WTC11 (cell line): ENCODE results near the gene ZNF576. TPM values are rescaled to one million over a fixed set of nuclear protein-coding genes. Genes with fewer than 3 reads are reported as not detected.

ENCODE experiments used
- ATAC-seq: fragments of 200-7000 bp; cut with Tn5 transposase; 2 replicates; pipeline ENCODE4 v1.10.0; 2021; ENCODE audit warnings: mild to moderate bottlenecking, moderate library complexity
- CTCF ChIA-PET: fragments of 300-600 bp; sonication (Branson Sonifier 250); formaldehyde crosslinking; loops from one replicate; lab custom pipeline; 2021; ENCODE audit warnings: antibody characterized with exemption; lab: Charles Lee
- POLR2A ChIA-PET: fragments of 350-600 bp; sonication (Branson Sonifier 250); formaldehyde crosslinking; loops from one replicate; lab custom pipeline; 2021; ENCODE audit warnings: antibody characterized with exemption; lab: Charles Lee
- DNase-seq: peaks from one replicate; pipeline ENCODE4 v3.0.0; 2021; ENCODE audit warnings: low spot score
- H3K27ac Mint-ChIP-seq: 2 replicates; pipeline ENCODE4 v1.8.0; 2021; ENCODE audit warnings: mixed read lengths
- H3K27me3 Mint-ChIP-seq: 2 replicates; pipeline ENCODE4 v1.8.0; 2021; ENCODE audit warnings: low read depth, mild to moderate bottlenecking, moderate library complexity, mixed read lengths
- H3K36me3 Mint-ChIP-seq: 2 replicates; pipeline ENCODE4 v1.8.0; 2021; ENCODE audit warnings: mixed read lengths
- H3K4me1 Mint-ChIP-seq: 2 replicates; pipeline ENCODE4 v1.8.0; 2022; ENCODE audit warnings: mixed read lengths
- H3K4me3 Mint-ChIP-seq: 2 replicates; pipeline ENCODE4 v1.8.0; 2021; ENCODE audit warnings: mild to moderate bottlenecking, moderate library complexity, mixed read lengths
- H3K9me3 Mint-ChIP-seq: 2 replicates; pipeline ENCODE4 v1.8.0; 2021; ENCODE audit warnings: mixed read lengths
- AR ChIP-seq: fragments of 250-450 bp; sonication (Bioruptor Pico); IDR thresholded peaks from 2 replicates; pipeline ENCODE4 v1.9.0; 2021; ENCODE audit warnings: mild to moderate bottlenecking
- ARID4B ChIP-seq: sonication (generic); formaldehyde crosslinking; IDR thresholded peaks from 2 replicates; pipeline ENCODE4 v1.8.0; 2023; ENCODE audit warnings: missing genetic modification reagents, mild to moderate bottlenecking, borderline replicate concordance
- ATF3 ChIP-seq: sonication (generic); formaldehyde crosslinking; conservative IDR thresholded peaks from 2 replicates; pipeline ENCODE4 v1.8.1; 2022; ENCODE audit warnings: mild to moderate bottlenecking, missing genetic modification reagents
- CREM ChIP-seq: sonication (generic); formaldehyde crosslinking; IDR thresholded peaks from 2 replicates; pipeline ENCODE4 v1.8.1; 2022; ENCODE audit warnings: mild to moderate bottlenecking, missing genetic modification reagents, moderate library complexity
- E2F1 ChIP-seq: sonication (generic); formaldehyde crosslinking; IDR thresholded peaks from 2 replicates; pipeline ENCODE4 v1.8.0; 2022; ENCODE audit warnings: mild to moderate bottlenecking, missing genetic modification reagents
- E2F4 ChIP-seq: sonication (generic); formaldehyde crosslinking; IDR thresholded peaks from 2 replicates; pipeline ENCODE4 v1.8.1; 2022; ENCODE audit warnings: low read depth, mild to moderate bottlenecking, moderate library complexity, missing genetic modification reagents, borderline replicate concordance
- E2F5 ChIP-seq: sonication (generic); formaldehyde crosslinking; IDR thresholded peaks from 2 replicates; pipeline ENCODE4 v1.8.1; 2022; ENCODE audit warnings: mild to moderate bottlenecking, moderate library complexity, missing genetic modification reagents
- ETV6 ChIP-seq: sonication (generic); formaldehyde crosslinking; IDR thresholded peaks from 2 replicates; pipeline ENCODE4 v1.8.1; 2022; ENCODE audit warnings: mild to moderate bottlenecking, missing genetic modification reagents
- FOXP4 ChIP-seq: sonication (generic); formaldehyde crosslinking; IDR thresholded peaks from 2 replicates; pipeline ENCODE4 v1.8.0; 2022; ENCODE audit warnings: mild to moderate bottlenecking, missing genetic modification reagents
- KAT7 ChIP-seq: sonication (generic); formaldehyde crosslinking; IDR thresholded peaks from 2 replicates; pipeline ENCODE4 v1.8.1; 2023; ENCODE audit warnings: missing genetic modification reagents, mild to moderate bottlenecking, borderline replicate concordance
- MAX ChIP-seq: sonication (generic); formaldehyde crosslinking; IDR thresholded peaks from 2 replicates; pipeline ENCODE4 v1.8.0; 2022; ENCODE audit warnings: mild to moderate bottlenecking, missing genetic modification reagents
- MLX ChIP-seq: sonication (generic); formaldehyde crosslinking; IDR thresholded peaks from 2 replicates; pipeline ENCODE4 v1.8.1; 2023; ENCODE audit warnings: mild to moderate bottlenecking, missing genetic modification reagents, moderate library complexity
- NFE2L1 ChIP-seq: sonication (generic); formaldehyde crosslinking; IDR thresholded peaks from 2 replicates; pipeline ENCODE4 v1.8.1; 2023; ENCODE audit warnings: missing genetic modification reagents
- SMAD3 ChIP-seq: sonication (generic); formaldehyde crosslinking; IDR thresholded peaks from 2 replicates; pipeline ENCODE4 v1.8.0; 2022; ENCODE audit warnings: missing genetic modification reagents, mild to moderate bottlenecking, borderline replicate concordance
- TCF7 ChIP-seq: sonication (generic); formaldehyde crosslinking; IDR thresholded peaks from 2 replicates; pipeline ENCODE4 v1.8.0; 2022; ENCODE audit warnings: mild to moderate bottlenecking, low read depth, missing genetic modification reagents, moderate library complexity
- ZMAT4 ChIP-seq: fragments of 250-450 bp; sonication (Bioruptor Pico); IDR thresholded peaks from 2 replicates; pipeline ENCODE4 v1.9.0; 2021; ENCODE audit warnings: mild to moderate bottlenecking
- ZNF263 ChIP-seq: sonication (generic); formaldehyde crosslinking; IDR thresholded peaks from 2 replicates; pipeline ENCODE4 v1.8.1; 2022; ENCODE audit warnings: low read depth, mild to moderate bottlenecking, moderate library complexity, missing genetic modification reagents
- ZNF416 ChIP-seq: fragments of 250-450 bp; sonication (Bioruptor Pico); IDR thresholded peaks from 2 replicates; pipeline ENCODE4 v1.9.0; 2021; ENCODE audit warnings: mild to moderate bottlenecking, inconsistent platforms
- total RNA-seq: library from RNA; stranded (reverse); gene quantifications from 3 replicates; pipeline ENCODE4 v1.2.3, GENCODE V29; 2021

The ZNF576 gene
- total RNA-seq, 1 experiment from 2014 or later = 15.9 TPM

- TF ChIP-seq ARID4B (CRISPR knock-in tag) = no peak
- TF ChIP-seq AR (CRISPR knock-in tag) = no peak
- no peak for TF ChIP-seq ZMAT4 (CRISPR knock-in tag)
- no peak for TF ChIP-seq ZNF416 (CRISPR knock-in tag)
- no peak for TF ChIP-seq MLX (CRISPR knock-in tag)
- TF ChIP-seq E2F5 (CRISPR knock-in tag) = no peak
- no peak for TF ChIP-seq ETV6 (CRISPR knock-in tag)
- no peak for TF ChIP-seq SMAD3 (CRISPR knock-in tag)
- TF ChIP-seq TCF7 (CRISPR knock-in tag) = no peak
- no peak for TF ChIP-seq E2F4 (CRISPR knock-in tag)
- no peak for TF ChIP-seq ATF3 (CRISPR knock-in tag)
- TF ChIP-seq ZNF263 (CRISPR knock-in tag) = no peak
These were observed 42.7 kb downstream of the ZNF576 start (continued) for GRCh38 chr19:43638995-43639518.

- Mint-ChIP-seq H3K9me3 (no peaks in the 10 kb centered on the region), H3K36me3 (no peaks in the 10 kb centered on the region), H3K4me1 (peaks cover 23% of the 10 kb centered on the region), H3K27ac (no peak within 1 kb of the TSS), H3K27me3 (peaks cover 84% of the 10 kb centered on the region), H3K4me3 (peak within 1 kb of the TSS; percentile 81)
- DNase-seq (peak; percentile 38), ATAC-seq (peak; percentile 28)
- ChIA-PET POLR2A (no interaction called here), CTCF (no interaction called here)
- TF ChIP-seq E2F1 (CRISPR knock-in tag) (no peak), KAT7 (CRISPR knock-in tag) (0 out of 2 replicates have a peak, but pooled peaks have one; percentile 73), FOXP4 (peak; percentile 63; the same call in 1 of the 2 replicates), MAX (CRISPR knock-in tag) (peak; percentile 51; the same call in 1 of the 2 replicates), CREM (CRISPR knock-in tag) (no peak), NFE2L1 (CRISPR knock-in tag) (peak; percentile 62)
These were observed 43.4 kb downstream of the ZNF576 start, which contains the start of gene CADM4 for GRCh38 chr19:43639519-43640423. Gene CADM4, minus strand, starts transcription at chr19:43639850. Its CDS starts 60 bp downstream, at chr19:43639790.
